ENCODE results near the gene RGL1.

- TF ChIP-seq EP300 (IDR thresholded peaks at IDR 0.05), result no peak
- TF ChIP-seq, protein P1, sequence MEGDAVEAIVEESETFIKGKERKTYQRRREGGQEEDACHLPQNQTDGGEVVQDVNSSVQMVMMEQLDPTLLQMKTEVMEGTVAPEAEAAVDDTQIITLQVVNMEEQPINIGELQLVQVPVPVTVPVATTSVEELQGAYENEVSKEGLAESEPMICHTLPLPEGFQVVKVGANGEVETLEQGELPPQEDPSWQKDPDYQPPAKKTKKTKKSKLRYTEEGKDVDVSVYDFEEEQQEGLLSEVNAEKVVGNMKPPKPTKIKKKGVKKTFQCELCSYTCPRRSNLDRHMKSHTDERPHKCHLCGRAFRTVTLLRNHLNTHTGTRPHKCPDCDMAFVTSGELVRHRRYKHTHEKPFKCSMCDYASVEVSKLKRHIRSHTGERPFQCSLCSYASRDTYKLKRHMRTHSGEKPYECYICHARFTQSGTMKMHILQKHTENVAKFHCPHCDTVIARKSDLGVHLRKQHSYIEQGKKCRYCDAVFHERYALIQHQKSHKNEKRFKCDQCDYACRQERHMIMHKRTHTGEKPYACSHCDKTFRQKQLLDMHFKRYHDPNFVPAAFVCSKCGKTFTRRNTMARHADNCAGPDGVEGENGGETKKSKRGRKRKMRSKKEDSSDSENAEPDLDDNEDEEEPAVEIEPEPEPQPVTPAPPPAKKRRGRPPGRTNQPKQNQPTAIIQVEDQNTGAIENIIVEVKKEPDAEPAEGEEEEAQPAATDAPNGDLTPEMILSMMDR (IDR thresholded peaks at IDR 0.05), result no peak
Measured at GRCh38 chr1:183937611-183938010, 132.7 kb downstream of the RGL1 start.

Data from tibial nerve (tissue), 4 donors.